DND-41 (cell line): ENCODE measurements around the gene ATP9B.

Experiments
- ATAC-seq: fragments of 200-7000 bp; cut with Tn5 transposase; 3 replicates; pipeline ENCODE4 v1.9.1; 2021; ENCODE audit warnings: low read depth; ENCODE audit not compliant: insufficient read depth
- DNase-seq: peaks from one replicate; pipeline ENCODE4 v3.0.0-alpha.2; 2020
- H2AFZ ChIP-seq: 2 replicates; pipeline ENCODE4 v1.6.0; 2012; ENCODE audit warnings: low read depth, low read length
- H3K27ac ChIP-seq: 2 replicates; pipeline ENCODE4 v1.5.1; 2012; ENCODE audit warnings: low read length, inconsistent platforms
- H3K27me3 ChIP-seq: fragments of 200-600 bp; sonication (generic); 2 replicates; pipeline ENCODE4 v1.6.0; 2012; ENCODE audit warnings: low read length, mild to moderate bottlenecking, inconsistent platforms; ENCODE audit not compliant: insufficient read depth, poor library complexity
- H3K36me3 ChIP-seq: 2 replicates; pipeline ENCODE4 v1.5.1; 2012; ENCODE audit warnings: low read length, inconsistent platforms; ENCODE audit not compliant: insufficient read depth
- H3K4me1 ChIP-seq: 2 replicates; pipeline ENCODE4 v1.5.1; 2012; ENCODE audit warnings: mild to moderate bottlenecking, low read length; ENCODE audit not compliant: insufficient read depth
- H3K4me2 ChIP-seq: 2 replicates; pipeline ENCODE4 v1.6.0; 2012; ENCODE audit warnings: mild to moderate bottlenecking, moderate library complexity, low read length, inconsistent platforms; ENCODE audit not compliant: insufficient read depth
- H3K4me3 ChIP-seq, 2 experiments: fragments of 200-600 bp in 1 of 2; shearing (Covaris generic) in 1 of 2; 2 replicates each; pipeline ENCODE4 v1.5.1; 2012 to 2016; ENCODE audit warnings: inconsistent platforms in 2 of 2, low read length in 2 of 2, mild to moderate bottlenecking in 2 of 2, low read depth in 1 of 2, moderate library complexity in 1 of 2
- H3K79me2 ChIP-seq: 2 replicates; pipeline ENCODE4 v1.6.0; 2012; ENCODE audit warnings: low read length, inconsistent platforms; ENCODE audit not compliant: insufficient read depth
- H3K9ac ChIP-seq: 2 replicates; pipeline ENCODE4 v1.6.0; 2012; ENCODE audit warnings: low read depth, mild to moderate bottlenecking, inconsistent platforms, low read length, moderate library complexity
- H3K9me3 ChIP-seq: 2 replicates; pipeline ENCODE4 v1.5.1; 2012; ENCODE audit warnings: low read length, moderate library complexity, mild to moderate bottlenecking, inconsistent platforms; ENCODE audit not compliant: insufficient read depth, severe bottlenecking
- H4K20me1 ChIP-seq: 2 replicates; pipeline ENCODE4 v1.6.0; 2012; ENCODE audit warnings: low read length; ENCODE audit not compliant: insufficient read depth
- EZH2 ChIP-seq: IDR thresholded peaks from 3 replicates; pipeline ENCODE4 v1.6.1; 2012; ENCODE audit warnings: borderline replicate concordance, low read depth, mild to moderate bottlenecking, moderate library complexity, low read length, inconsistent platforms; ENCODE audit not compliant: severe bottlenecking
- TF ChIP-seq, protein P1 (sequence below): IDR thresholded peaks from 2 replicates; pipeline ENCODE4 v1.5.1; 2012; ENCODE audit warnings: borderline replicate concordance, low read length, moderate library complexity, mild to moderate bottlenecking; ENCODE audit not compliant: poor library complexity, severe bottlenecking; ENCODE audit errors: extremely low read depth

ATP9B gene

GRCh38 chr18:79272916-79273315 lies 203.7 kb downstream of the ATP9B start:
- no peaks in the 10 kb centered on the region for H3K9me3 ChIP-seq

GRCh38 chr18:79274823-79275222 lies 205.6 kb downstream of the ATP9B start:
- Histone ChIP-seq H3K27me3 (no peaks in the 10 kb centered on the region), H4K20me1 (no peaks in the 10 kb centered on the region; the same call in 1 of the 2 replicates), H3K4me2 (no peak overlapping the region), H3K27ac (no peak overlapping the region), H3K4me1 (no peaks in the 10 kb centered on the region), H3K4me3 (no peak overlapping the region), H3K9ac (no peak overlapping the region), H3K79me2 (no peaks in the 10 kb centered on the region), H3K36me3 (peaks cover 25% of the 10 kb centered on the region; the same call in 1 of the 2 replicates), H2AFZ (no peak overlapping the region), H3K9me3 (no peaks in the 10 kb centered on the region)
- ATAC-seq: no peak
- no peak for TF ChIP-seq EZH2
- TF ChIP-seq, protein P1, sequence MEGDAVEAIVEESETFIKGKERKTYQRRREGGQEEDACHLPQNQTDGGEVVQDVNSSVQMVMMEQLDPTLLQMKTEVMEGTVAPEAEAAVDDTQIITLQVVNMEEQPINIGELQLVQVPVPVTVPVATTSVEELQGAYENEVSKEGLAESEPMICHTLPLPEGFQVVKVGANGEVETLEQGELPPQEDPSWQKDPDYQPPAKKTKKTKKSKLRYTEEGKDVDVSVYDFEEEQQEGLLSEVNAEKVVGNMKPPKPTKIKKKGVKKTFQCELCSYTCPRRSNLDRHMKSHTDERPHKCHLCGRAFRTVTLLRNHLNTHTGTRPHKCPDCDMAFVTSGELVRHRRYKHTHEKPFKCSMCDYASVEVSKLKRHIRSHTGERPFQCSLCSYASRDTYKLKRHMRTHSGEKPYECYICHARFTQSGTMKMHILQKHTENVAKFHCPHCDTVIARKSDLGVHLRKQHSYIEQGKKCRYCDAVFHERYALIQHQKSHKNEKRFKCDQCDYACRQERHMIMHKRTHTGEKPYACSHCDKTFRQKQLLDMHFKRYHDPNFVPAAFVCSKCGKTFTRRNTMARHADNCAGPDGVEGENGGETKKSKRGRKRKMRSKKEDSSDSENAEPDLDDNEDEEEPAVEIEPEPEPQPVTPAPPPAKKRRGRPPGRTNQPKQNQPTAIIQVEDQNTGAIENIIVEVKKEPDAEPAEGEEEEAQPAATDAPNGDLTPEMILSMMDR: no peak
- DNase-seq: no peak

More at GRCh38 chr18:79272916-79273315, 203.7 kb downstream of the ATP9B start:
- no peak for TF ChIP-seq EZH2
- TF ChIP-seq, protein P1: no peak
- H2AFZ ChIP-seq: no peak overlapping the region
- DNase-seq (no peak), ATAC-seq (no peak)
- no peak overlapping the region for H3K9ac ChIP-seq
- no peaks in the 10 kb centered on the region for H3K79me2 ChIP-seq
- no peaks in the 10 kb centered on the region; the same call in 1 of the 2 replicates for H4K20me1 ChIP-seq
- no peak overlapping the region for H3K27ac ChIP-seq
- H3K27me3 ChIP-seq: no peaks in the 10 kb centered on the region
- H3K4me3 ChIP-seq: no peak overlapping the region
- H3K4me2 ChIP-seq: no peak overlapping the region
- H3K4me1 ChIP-seq: no peaks in the 10 kb centered on the region
- peaks cover 26% of the 10 kb centered on the region; the same call in 1 of the 2 replicates for H3K36me3 ChIP-seq

DNA sequence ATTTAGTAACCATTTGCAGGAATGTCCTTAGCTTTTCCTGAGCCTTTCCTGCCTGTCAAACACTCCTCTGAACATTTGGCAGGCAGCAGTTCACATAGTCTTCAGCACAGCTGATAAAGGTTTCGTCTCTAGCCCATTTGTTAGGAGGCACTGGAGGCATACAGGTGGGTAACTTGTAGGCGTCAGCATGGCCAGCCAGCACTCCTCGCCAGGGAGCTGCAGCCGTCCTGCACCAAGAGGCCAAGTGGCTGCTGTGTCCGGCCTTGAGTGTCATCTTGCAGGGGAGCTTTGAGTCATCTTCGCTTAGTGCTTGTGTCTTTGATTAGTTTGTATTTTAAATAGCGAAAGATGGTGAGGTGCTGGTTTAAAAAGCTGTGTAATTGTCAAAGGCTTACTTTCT lies 206.3 kb downstream of the ATP9B start:
- no peak overlapping the region for H3K4me2 ChIP-seq
- no peak overlapping the region for H2AFZ ChIP-seq
- no peak for TF ChIP-seq EZH2
- TF ChIP-seq, protein P1: no peak

More for the DNA sequence above, 206.3 kb downstream of the ATP9B start:
- Histone ChIP-seq H3K9me3 (no peaks in the 10 kb centered on the region), H3K36me3 (peaks cover 24% of the 10 kb centered on the region; the same call in 1 of the 2 replicates), H4K20me1 (no peaks in the 10 kb centered on the region; the same call in 1 of the 2 replicates), H3K27me3 (no peaks in the 10 kb centered on the region), H3K4me1 (no peaks in the 10 kb centered on the region), H3K9ac (no peak overlapping the region), H3K4me3 (no peak overlapping the region), H3K27ac (no peak overlapping the region), H3K79me2 (no peaks in the 10 kb centered on the region)
- no peak for DNase-seq
- no peak for ATAC-seq
